Measurements from ENCODE around the gene GPR176. TPM values are rescaled to one million over a fixed set of nuclear protein-coding genes. Genes with fewer than 3 reads are reported as not detected.

GPR176 gene
- total RNA-seq, 2 donors from 2014 or later = 0.41 to 0.47 TPM

GRCh38 chr15:39774688-39775267 lies 145.3 kb downstream of the GPR176 start:
- DNase-seq (ENCODE audit: low spot score in 2 of 2) = no peak
- H3K27ac Mint-ChIP-seq = peak overlapping the region in 1 of 2 donors; percentile 45
- H3K9me3 Mint-ChIP-seq = no peaks in the 10 kb centered on the region
- ATAC-seq = peak; percentile 57 to 94
- H3K36me3 Mint-ChIP-seq = no peaks in the 10 kb centered on the region

DNA sequence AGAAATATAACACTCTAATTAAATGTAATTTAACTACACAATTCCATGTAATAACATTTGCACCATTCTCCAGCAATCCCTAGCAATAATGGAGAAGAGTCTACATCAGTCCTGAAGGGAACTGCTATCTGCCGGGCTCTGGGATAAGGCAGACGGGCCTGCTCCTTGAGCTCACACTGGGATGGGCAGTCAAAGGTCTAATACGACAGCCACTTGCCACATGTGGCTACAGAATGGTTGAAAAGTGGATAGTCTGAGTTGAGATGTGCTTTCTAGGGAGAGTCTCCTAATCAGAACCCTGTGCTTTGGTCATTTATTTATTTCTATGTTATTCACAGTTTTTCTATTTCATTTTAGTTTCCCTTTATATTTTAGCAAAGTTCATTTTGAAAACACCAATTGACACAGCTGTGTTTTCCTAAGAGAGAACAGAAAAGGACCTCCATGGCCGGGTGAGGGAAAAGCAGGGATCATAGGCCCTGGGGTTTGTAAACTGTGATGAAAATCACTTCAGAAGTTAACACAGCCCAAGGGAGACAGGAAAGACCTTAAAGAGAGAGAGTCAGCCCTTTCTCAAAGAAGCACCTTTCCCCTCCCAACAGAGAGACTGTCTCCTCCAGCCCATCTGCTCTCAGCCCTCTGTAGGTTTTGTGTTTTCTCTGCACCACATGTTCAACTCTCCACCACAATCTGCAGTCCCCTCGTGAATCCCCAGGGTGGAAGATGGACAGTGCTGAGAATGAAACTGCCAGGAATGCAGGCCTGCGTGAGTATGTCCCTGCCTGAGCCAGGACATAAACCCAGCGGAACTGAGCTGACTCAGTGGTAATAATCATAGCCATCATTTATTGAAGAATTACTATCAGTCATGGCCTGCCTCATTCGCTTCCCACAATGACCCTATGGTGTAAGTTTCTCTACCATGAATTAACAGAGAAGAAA lies 149.0 kb downstream of the GPR176 start:
- ATAC-seq (no peak), DNase-seq (ENCODE audit: low spot score in 2 of 2) (no peak)
- Mint-ChIP-seq H3K27ac (peak overlapping the region in 1 of 2 donors; percentile 65), H3K36me3 (no peaks in the 10 kb centered on the region), H3K9me3 (no peaks in the 10 kb centered on the region)

GRCh38 chr15:39767921-39768320 lies 152.1 kb downstream of the GPR176 start:
- Mint-ChIP-seq H3K9me3 (no peaks in the 10 kb centered on the region), H3K27ac (no peak overlapping the region), H3K36me3 (no peaks in the 10 kb centered on the region)
- ATAC-seq (no peak), DNase-seq (ENCODE audit: low spot score in 2 of 2) (no peak)

- no peaks in the 10 kb centered on the region for H3K9me3 Mint-ChIP-seq
- ATAC-seq = no peak
- no peak for DNase-seq (ENCODE audit: low spot score in 2 of 2)
- no peaks in the 10 kb centered on the region for H3K36me3 Mint-ChIP-seq
- H3K27ac Mint-ChIP-seq = peak overlapping the region in 1 of 2 donors; percentile 14
These were observed 159.1 kb downstream of the GPR176 start for GRCh38 chr15:39761006-39761405.

DNA sequence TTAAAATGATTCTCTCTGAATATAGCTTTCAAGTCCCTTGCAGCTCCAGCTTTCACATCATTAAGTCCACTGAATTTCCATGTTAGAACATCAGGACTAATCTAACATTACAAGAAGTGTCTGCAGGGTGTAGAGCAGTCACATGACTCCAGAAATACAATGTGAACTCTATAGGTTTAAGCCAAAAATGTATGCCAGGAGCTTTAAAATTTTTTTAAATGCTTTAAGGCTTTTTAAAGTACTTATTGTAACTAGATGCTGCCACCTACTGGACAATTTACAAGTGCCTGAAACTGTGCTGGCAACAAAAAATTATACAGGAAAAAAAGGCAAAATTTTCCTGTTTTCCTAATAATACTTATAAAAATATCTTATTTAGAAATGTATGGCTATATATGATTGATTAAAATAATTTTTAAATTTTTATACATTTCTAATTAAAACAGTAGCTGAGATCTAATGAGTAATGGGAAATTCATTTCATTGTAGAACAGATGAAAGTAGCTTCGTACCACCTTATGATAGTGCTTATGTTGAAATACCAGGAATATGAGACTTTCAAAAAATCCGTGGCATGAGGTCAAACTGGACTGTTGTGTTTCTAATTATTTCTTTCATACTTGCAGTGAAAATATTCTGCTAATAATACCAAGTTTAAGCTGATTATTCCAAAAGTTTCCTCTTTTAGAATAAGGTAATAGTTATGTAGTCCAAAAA lies 163.1 kb downstream of the GPR176 start:
- H3K9me3 Mint-ChIP-seq = no peaks in the 10 kb centered on the region
- no peak for ATAC-seq

DNA sequence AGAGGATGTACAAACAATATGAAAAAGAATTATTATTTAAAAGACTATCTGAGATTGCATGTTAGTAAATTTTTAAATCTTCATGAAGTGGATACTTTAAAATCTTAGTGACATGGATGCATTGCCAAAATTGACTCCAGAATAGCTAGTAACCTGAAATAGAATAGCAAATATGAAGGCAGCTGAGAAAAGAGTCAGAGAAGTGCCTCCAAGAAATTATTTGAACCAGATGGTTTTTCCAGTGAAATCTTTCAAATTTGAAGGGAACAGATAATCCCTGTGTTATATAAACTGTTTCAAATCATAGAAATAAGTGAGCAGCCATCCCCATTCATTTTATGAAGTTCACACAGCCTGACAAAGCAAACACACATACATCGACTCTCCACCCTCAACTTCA lies 167.1 kb downstream of the GPR176 start:
- Mint-ChIP-seq H3K27ac (no peak overlapping the region), H3K36me3 (no peaks in the 10 kb centered on the region), H3K9me3 (no peaks in the 10 kb centered on the region)
- no peak for DNase-seq (ENCODE audit: low spot score in 2 of 2)
- ATAC-seq = no peak

More for the DNA sequence above, 163.1 kb downstream of the GPR176 start:
- Mint-ChIP-seq H3K27ac (no peak overlapping the region), H3K36me3 (no peaks in the 10 kb centered on the region)
- no peak for DNase-seq (ENCODE audit: low spot score in 2 of 2)

DNA sequence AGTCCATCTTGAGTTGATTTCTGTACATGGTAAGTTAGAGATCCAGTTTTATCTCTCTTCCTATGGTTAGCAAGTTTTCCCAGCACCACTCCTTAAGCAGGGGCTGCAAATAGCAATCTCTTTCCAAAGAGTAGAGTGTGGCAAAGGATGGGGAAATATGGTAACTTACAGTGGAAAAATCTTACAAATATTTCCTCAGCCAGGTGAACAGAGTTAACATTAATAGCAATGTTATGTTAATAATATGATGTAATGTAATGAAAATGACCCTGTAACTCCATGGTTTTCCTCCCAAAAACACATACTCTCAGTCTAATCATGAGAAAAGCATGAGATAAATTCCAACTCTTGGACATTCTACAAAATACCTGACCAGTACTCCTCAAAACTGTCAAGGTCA lies 167.8 kb downstream of the GPR176 start:
- Mint-ChIP-seq H3K36me3 (no peaks in the 10 kb centered on the region), H3K9me3 (no peaks in the 10 kb centered on the region), H3K27ac (no peak overlapping the region)
- DNase-seq (ENCODE audit: low spot score in 2 of 2) (no peak), ATAC-seq (no peak)

Other genes with a start within 250 kb of the GPR176 start
- gene FSIP1, start 137.4 kb downstream of the GPR176 start, total RNA-seq = 1 to 10 TPM in 1 of 2 donors, under 1 TPM in 1; 0.18 to 1.1 TPM
- 10 to 100 TPM; 32.1 to 39.0 TPM for gene EIF2AK4, start 13.8 kb upstream of the GPR176 start, total RNA-seq
- 100 to 1,000 TPM; 146 to 182 TPM for gene SRP14, start 118.9 kb upstream of the GPR176 start, total RNA-seq
- 10 to 100 TPM; 10.8 to 11.6 TPM for gene BMF, start 188.6 kb upstream of the GPR176 start, total RNA-seq
- 100 to 1,000 TPM in 1 of 2 donors, 10 to 100 TPM in 1; 98.9 to 141 TPM for gene BUB1B, start 240.8 kb upstream of the GPR176 start, total RNA-seq

Data from activated naive CD4-positive, alpha-beta T cell treated with anti-CD3 and anti-CD28 coated beads, Interleukin-2, amount 50 U/mL, for 72 hours (primary cell).